Neural cell (in vitro differentiated cells): ENCODE data around the gene ZNF22.

Source experiments
- EP300 ChIP-seq: fragments of 450-650 bp; conservative IDR thresholded peaks from 2 replicates; pipeline ENCODE4 v1.6.1; 2014; ENCODE audit warnings: antibody characterized with exemption, mild to moderate bottlenecking, moderate library complexity; ENCODE audit not compliant: poor library complexity, severe bottlenecking
- EZH2 ChIP-seq: fragments of 200-600, 300-800 bp; shearing (Covaris generic), sonication (generic); IDR thresholded peaks from 2 replicates; pipeline ENCODE4 v1.6.1; 2014; ENCODE audit warnings: antibody characterized with exemption, low read length, borderline replicate concordance, mild to moderate bottlenecking; ENCODE audit not compliant: insufficient read depth, poor library complexity, severe bottlenecking
- MXI1 ChIP-seq: fragments of 450-650 bp; conservative IDR thresholded peaks from 2 replicates; pipeline ENCODE4 v1.6.1; 2014; ENCODE audit warnings: antibody characterized with exemption, mild to moderate bottlenecking; ENCODE audit not compliant: poor library complexity, severe bottlenecking
- POLR2AphosphoS5 ChIP-seq: IDR thresholded peaks from 2 replicates; pipeline ENCODE4 v1.6.1; 2012
- RAD21 ChIP-seq: fragments of 450-650 bp; conservative IDR thresholded peaks from 2 replicates; pipeline ENCODE4 v1.6.1; 2014; ENCODE audit warnings: antibody characterized with exemption, mild to moderate bottlenecking, moderate library complexity
- REST ChIP-seq: IDR thresholded peaks from 2 replicates; pipeline ENCODE4 v1.6.1; 2012; ENCODE audit warnings: borderline replicate concordance
- SMC3 ChIP-seq: fragments of 450-650 bp; conservative IDR thresholded peaks from 2 replicates; pipeline ENCODE4 v1.6.1; 2014; ENCODE audit warnings: antibody characterized with exemption, mild to moderate bottlenecking, moderate library complexity; ENCODE audit not compliant: poor library complexity
- TAF1 ChIP-seq: IDR thresholded peaks from 2 replicates; pipeline ENCODE4 v1.6.1; 2012; ENCODE audit warnings: low read depth
- TF ChIP-seq, protein P1 (sequence below): fragments of 450-650 bp; IDR thresholded peaks from 2 replicates; pipeline ENCODE4 v1.5.1; 2014; ENCODE audit warnings: antibody characterized with exemption, mild to moderate bottlenecking, moderate library complexity; ENCODE audit not compliant: poor library complexity, severe bottlenecking

DNA sequence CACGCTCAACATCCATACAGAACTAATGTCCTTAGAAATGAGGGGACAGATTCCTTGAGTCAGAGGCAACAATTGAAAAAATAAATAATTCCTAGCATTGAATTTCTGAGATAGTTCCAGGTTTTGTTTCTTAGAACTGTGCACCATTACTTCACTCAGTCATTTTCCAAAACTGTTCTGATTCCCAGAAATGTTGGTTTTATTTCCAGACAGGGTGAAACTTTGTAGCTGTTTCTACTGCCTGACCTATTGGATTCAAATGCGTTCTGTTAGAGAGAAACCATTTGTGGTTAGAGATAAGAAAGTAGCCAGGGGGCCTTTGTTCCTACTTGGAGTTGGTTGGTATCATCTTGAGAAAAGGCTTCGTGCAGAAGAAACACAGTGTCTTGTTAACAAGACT is 14.1 kb upstream of the ZNF22 start:
- no peak for TF ChIP-seq EP300
- no peak for TF ChIP-seq EZH2
- TF ChIP-seq, protein P1, sequence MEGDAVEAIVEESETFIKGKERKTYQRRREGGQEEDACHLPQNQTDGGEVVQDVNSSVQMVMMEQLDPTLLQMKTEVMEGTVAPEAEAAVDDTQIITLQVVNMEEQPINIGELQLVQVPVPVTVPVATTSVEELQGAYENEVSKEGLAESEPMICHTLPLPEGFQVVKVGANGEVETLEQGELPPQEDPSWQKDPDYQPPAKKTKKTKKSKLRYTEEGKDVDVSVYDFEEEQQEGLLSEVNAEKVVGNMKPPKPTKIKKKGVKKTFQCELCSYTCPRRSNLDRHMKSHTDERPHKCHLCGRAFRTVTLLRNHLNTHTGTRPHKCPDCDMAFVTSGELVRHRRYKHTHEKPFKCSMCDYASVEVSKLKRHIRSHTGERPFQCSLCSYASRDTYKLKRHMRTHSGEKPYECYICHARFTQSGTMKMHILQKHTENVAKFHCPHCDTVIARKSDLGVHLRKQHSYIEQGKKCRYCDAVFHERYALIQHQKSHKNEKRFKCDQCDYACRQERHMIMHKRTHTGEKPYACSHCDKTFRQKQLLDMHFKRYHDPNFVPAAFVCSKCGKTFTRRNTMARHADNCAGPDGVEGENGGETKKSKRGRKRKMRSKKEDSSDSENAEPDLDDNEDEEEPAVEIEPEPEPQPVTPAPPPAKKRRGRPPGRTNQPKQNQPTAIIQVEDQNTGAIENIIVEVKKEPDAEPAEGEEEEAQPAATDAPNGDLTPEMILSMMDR, result no peak
- TF ChIP-seq REST, result no peak
- TF ChIP-seq SMC3, result no peak
- TF ChIP-seq MXI1, result no peak
- TF ChIP-seq POLR2AphosphoS5, result no peak
- TF ChIP-seq RAD21, result no peak
- no peak for TF ChIP-seq TAF1
